ENCODE data around the gene DDX41.

The DDX41 gene

GRCh38 chr5:177469750-177470525, 46.8 kb downstream of the DDX41 start:
- no peak for DNase-seq (ENCODE audit: low read depth in 2 of 2)

DNA sequence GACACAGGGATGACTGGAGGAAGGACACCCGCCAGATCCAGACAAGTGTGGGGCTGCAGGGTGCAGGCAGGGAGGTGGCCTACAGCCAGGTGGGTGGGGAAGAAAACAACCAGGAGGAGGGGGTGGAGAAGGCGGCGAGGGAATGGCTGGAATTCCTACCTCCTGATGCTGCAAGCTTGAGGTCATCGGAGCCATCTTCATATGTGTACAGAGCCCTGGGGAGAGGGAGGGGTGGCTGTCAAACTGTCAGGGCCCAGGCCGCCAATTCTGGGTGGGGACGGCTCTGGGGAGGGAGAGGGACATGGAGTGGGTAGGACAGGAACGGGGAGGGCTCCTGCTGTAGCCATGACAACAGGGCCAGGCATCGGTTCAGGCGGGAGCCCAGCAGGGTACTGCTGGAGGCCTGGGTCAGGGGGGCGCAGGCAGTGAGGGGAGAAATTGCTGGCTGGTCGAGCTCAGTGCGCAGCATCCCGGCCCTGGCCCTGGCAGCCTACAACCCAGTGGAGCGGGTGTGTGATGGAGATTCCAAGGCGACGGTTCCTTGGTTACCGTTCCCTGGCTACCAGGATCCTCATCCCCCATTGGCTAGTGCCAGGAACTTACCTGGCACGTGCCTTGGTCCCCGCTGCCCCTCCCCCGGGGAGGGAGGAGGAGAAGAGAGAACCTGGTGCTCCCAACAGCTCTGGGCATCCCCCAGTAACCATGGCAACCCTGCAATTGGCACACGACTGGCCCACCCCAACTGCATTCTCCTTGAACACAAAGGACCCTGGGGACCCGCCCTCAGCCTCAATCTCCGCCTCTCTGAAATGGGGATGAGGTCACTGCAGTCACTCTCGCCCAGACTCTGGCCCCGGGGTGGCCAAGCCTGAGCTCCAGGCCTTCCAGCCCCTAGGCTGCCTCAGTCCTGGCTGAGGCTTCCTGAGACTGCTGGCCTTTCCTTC, 47.8 kb downstream of the DDX41 start:
- no peak for DNase-seq (ENCODE audit: low read depth in 2 of 2)

DNA sequence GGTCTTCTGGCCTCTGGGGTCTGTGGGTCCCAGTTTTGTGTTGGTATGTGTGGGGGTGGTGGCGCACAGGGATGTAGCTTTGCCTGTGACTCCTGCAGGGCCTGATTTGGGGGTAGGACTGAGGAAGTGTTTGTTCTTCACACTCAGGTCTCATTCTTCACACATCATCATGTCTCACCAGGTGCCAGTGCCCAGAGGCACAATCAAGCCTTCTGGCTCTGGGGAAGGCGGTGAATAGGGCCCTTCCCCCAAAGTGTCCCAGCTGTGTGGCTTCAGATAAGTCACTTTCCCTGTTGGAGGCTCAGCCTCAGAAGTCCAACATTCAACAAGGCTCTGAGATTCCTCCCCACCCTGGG, 48.5 kb downstream of the DDX41 start:
- no peak for DNase-seq (ENCODE audit: low read depth in 2 of 2)

DNA sequence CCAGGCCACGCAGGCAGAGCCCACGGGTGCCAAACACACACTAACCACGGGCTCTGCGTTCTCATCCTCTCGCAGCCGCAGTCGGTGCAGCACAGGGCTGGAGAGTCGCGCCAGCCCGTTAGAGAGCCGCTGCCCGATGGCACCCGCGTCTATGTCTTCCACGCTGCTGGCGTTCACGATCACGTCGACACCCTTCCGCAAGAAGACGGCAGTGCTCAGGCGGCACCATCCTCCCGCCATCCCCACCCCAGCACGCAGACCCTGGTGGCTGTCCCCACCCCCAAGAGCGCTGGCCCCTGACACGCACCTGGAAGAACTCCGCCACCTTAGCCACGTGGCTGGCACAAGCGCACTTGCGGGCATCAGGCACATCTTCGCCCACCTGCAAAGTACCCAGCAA, 49.3 kb downstream of the DDX41 start:
- DNase-seq (ENCODE audit: low read depth in 2 of 2): no peak

GRCh38 chr5:177466861-177467260, 49.9 kb downstream of the DDX41 start:
- DNase-seq (ENCODE audit: low read depth in 2 of 2): no peak

GRCh38 chr5:177465044-177465443, 51.7 kb downstream of the DDX41 start:
- no peak for DNase-seq (ENCODE audit: low read depth in 2 of 2)

- no peak for DNase-seq (ENCODE audit: low read depth in 2 of 2)
These were observed 54.6 kb downstream of the DDX41 start for GRCh38 chr5:177462021-177462670.

All from stimulated activated CD8-positive, alpha-beta memory T cell treated with anti-CD3 and anti-CD28 coated beads, Interleukin-15, amount 100 ng/mL, for 48 hours (primary cell).